Measurements from ENCODE around the gene SLITRK5.

The SLITRK5 gene, protein sequence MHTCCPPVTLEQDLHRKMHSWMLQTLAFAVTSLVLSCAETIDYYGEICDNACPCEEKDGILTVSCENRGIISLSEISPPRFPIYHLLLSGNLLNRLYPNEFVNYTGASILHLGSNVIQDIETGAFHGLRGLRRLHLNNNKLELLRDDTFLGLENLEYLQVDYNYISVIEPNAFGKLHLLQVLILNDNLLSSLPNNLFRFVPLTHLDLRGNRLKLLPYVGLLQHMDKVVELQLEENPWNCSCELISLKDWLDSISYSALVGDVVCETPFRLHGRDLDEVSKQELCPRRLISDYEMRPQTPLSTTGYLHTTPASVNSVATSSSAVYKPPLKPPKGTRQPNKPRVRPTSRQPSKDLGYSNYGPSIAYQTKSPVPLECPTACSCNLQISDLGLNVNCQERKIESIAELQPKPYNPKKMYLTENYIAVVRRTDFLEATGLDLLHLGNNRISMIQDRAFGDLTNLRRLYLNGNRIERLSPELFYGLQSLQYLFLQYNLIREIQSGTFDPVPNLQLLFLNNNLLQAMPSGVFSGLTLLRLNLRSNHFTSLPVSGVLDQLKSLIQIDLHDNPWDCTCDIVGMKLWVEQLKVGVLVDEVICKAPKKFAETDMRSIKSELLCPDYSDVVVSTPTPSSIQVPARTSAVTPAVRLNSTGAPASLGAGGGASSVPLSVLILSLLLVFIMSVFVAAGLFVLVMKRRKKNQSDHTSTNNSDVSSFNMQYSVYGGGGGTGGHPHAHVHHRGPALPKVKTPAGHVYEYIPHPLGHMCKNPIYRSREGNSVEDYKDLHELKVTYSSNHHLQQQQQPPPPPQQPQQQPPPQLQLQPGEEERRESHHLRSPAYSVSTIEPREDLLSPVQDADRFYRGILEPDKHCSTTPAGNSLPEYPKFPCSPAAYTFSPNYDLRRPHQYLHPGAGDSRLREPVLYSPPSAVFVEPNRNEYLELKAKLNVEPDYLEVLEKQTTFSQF
- total RNA-seq = 0 to 3.6 (median 0.79) reads per million in 4 donors

DNA sequence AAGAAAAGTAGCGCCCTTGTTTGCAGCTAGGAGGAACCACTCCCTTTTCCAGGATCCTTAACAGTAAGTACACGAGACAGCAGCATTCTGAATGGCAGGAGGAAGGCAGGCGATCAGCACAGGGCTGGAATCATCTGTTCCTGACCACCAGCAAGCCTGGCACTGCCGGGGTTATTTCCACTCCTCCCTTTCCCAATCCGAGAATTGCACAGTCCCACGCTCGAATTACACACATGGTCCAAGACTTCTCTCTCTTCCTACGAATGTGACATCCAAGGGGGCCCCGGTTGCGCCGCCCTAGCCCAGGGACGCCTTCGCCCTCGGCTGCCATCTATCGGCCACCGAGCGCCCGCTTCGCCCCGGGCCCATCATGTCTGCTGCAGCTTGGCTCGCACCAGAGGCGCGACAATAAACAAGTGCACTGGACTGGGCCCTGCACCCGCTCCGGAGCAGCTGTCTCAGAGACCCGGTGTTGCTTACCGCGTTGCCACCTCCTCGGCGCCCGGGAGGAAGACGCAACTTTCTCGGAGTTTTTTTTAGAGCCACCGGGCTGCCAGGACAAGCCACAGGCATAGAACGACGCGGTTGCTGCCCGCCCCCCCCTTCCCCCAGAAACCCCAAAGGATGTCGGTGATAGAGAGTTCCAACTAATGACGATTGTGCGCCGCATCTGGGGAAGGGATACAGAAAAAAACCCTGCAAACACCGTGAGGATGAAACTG is at the start of gene SLITRK5:
SLITRK5 (plus strand) TSS at position 341 of the 722 bp plus-strand sequence. CDS start 4,018 bp downstream, outside the sequence.
- peak in 2 of 5 donors; percentile 40 to 41 for DNase-seq

DNA sequence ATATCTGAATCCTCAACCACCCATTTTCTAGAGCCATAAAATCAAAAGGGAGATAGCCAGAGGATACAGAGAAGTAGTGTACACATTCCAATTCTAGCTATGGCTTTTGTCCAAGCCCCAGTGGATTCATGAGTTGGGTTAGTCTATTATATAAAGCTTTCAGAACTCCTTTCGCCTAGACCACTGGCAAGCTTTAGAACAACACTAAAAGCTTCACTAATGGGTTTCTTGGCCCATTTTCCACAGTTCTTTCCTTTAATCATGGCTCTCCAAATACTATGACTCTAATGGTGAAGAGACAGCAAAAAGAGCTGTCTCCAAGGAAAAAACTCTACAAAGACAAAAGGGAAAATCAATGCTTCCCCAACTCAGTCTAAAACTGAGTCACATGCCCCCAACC is 48.2 kb upstream of the SLITRK5 start:
- no peak for DNase-seq

DNA sequence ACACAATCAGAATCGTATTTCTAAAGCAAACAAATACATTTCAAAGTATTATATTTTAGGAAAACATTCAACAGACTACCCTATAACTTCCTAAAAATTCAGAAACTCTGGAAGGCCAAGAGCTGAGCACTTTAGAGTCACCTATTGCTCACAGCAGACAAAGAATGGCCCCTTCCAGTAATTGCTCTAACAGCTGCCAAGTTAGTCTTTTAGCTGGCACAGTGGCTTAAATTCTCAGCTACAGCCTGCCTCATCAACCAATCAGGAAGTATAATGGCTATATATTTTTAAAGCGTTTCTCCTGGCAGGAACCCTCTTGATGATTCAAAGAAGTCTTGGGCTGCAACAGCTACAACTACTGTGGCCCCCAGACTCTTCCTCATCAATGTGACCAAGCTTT is 14.9 kb upstream of the SLITRK5 start:
- no peak for DNase-seq

DNA sequence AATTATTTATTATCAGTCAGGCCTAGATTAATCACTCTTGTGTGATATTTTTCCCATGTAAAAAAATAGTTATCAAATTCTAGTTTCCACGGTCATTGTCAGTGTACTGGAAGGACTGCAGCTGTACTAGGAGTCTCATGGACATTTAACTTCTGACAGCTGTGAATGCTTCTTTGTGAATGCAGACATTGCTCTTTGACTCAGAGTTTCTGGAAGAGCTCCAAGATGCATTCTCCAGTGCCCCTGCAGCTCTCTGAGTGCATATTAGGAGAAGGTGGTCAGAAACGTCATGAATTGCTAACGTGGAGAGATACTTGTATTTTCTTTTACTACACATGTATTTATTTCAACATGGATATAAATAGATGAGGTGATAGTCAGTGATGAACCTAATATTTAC is 9.7 kb upstream of the SLITRK5 start:
- no peak for DNase-seq

DNA sequence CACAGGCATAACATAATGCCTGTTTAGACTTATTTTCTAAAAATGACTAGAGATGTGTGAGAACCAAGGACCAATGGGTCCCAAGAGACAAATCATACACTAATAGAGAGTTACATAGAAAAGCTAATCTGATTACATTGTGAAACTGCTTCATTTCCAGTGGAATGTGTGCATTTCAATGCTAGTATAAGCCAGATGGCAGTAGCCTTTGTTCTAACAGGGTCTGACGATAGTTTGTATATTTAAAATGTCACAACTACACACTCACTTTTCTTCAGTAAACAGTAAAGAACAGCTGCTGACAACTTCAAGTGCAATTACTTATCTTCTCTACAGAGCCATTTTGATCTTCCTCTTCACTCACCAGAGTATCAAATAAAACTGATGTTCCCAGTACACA is 4.3 kb upstream of the SLITRK5 start:
- DNase-seq = no peak

DNA sequence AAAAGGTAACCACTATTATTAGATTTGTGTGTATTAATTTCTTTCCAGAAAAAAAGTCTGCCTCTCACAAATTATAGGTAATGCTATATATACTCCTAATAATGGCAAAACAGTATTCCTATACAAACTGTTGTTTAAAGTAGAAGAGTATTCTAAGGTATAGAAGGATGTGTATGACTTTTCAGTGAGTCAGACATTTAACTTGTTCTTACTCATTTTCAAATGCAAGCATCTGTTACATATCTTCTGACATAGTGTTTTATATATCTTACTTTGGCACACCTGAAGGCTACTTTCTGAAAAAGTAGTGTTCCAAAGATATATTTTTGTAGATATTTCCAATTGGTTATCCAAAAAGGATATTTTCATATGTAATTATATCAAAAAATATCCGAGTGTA is 3.5 kb upstream of the SLITRK5 start:
- DNase-seq = no peak

DNA sequence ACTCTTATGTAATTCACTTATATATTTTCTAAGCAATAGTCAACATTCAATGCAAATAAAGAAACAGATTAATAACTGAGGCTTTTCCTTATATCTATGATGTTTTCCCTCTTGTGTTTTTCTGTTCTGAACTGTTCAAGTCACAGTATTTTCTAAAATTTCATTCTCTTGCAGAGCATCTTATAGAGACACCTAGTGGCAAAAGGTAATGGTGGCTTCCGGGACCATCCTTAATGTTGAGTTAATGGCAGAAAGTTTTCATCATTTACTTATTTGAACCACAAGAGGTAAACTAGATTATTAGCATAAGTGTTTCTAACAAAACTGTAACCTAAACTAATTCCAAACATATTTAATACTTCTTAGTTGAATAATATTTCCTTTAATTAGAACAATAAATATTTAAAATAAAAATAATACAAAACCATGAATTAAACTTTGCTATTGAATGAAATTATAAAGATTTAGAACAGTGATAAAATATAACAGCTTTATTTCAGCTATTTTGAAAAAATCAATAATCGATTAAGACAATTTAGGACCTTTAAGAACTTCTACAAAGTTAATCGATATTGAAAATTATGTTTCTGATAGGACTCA is 1.7 kb upstream of the SLITRK5 start:
- no peak for DNase-seq

DNA sequence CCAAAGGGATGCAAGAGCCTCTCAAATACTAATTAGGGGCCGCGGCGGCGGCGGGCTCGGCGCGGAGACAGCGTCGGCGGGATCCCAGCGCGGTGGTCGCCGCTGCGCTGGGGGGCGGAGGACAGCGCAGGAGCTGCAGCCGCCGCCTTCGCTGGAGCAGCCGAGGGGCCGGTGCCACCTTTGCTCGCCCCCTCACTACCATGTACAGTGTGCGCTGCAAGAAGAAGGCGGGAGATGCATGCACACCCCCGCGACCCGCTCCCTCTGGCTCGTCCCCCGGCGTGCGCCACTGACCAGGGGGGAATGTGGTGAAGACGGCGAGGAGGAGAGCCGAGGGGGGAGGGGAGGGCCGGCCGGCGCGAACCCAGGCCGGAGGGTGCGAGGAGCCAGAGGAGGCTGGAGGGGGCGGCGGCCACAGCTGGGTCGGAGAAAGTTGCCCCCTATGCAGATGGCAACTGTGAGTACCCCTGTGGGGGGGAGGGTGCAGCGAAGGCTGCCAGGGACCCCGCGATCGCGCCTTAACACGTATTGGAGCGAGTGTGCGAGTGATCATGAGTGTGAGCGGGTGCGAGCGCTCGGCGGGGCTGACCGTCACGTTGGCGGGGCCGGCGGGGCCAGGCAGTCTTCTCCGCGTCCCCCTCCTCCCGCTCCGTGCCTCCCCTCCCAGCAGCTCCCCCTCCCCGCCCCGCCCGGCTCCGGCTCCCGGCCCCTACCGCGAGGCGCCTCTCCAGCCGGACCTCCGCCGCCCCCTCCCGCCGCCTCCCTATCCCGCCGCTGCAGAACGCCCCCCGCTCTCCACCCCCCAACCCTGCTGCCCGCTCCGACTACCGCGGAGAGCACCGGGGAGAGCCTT is 808 bp downstream of the SLITRK5 start:
- no peak for DNase-seq

DNA sequence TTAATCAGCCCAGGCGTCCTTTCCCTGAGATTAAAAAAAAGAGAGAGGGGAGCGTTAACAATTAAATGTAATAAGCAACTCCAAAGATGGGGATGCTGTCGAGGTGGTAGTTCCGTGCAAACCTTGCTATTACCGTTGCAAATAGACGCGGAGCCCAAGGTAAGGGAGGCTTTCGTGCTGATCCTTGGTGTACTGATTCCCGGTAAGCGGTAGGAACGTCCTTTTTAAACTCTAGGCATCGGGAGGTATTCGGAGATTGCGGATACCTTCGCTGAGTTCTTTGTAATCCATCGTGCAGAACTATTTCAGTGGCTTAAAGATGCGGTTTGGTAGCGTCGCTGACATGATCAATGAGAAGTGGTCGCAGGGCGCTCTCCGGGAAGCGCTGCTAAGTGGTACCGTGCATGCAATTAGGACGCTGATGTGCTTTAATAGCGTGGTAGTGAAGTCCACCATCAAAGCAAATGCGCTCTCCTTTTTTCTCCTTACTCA is 3.1 kb downstream of the SLITRK5 start:
- no peak for DNase-seq

DNA sequence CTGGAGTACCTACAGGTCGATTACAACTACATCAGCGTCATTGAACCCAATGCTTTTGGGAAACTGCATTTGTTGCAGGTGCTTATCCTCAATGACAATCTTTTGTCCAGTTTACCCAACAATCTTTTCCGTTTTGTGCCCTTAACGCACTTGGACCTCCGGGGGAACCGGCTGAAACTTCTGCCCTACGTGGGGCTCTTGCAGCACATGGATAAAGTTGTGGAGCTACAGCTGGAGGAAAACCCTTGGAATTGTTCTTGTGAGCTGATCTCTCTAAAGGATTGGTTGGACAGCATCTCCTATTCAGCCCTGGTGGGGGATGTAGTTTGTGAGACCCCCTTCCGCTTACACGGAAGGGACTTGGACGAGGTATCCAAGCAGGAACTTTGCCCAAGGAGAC is 4.7 kb downstream of the SLITRK5 start:
- no peak for DNase-seq

DNA sequence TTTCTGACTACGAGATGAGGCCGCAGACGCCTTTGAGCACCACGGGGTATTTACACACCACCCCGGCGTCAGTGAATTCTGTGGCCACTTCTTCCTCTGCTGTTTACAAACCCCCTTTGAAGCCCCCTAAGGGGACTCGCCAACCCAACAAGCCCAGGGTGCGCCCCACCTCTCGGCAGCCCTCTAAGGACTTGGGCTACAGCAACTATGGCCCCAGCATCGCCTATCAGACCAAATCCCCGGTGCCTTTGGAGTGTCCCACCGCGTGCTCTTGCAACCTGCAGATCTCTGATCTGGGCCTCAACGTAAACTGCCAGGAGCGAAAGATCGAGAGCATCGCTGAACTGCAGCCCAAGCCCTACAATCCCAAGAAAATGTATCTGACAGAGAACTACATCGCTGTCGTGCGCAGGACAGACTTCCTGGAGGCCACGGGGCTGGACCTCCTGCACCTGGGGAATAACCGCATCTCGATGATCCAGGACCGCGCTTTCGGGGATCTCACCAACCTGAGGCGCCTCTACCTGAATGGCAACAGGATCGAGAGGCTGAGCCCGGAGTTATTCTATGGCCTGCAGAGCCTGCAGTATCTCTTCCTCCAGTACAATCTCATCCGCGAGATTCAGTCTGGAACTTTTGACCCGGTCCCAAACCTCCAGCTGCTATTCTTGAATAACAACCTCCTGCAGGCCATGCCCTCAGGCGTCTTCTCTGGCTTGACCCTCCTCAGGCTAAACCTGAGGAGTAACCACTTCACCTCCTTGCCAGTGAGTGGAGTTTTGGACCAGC is 5.3 kb downstream of the SLITRK5 start:
- DNase-seq = no peak

DNA sequence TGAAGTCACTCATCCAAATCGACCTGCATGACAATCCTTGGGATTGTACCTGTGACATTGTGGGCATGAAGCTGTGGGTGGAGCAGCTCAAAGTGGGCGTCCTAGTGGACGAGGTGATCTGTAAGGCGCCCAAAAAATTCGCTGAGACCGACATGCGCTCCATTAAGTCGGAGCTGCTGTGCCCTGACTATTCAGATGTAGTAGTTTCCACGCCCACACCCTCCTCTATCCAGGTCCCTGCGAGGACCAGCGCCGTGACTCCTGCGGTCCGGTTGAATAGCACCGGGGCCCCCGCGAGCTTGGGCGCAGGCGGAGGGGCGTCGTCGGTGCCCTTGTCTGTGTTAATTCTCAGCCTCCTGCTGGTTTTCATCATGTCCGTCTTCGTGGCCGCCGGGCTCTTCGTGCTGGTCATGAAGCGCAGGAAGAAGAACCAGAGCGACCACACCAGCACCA is 5.9 kb downstream of the SLITRK5 start:
- DNase-seq = no peak

DNA sequence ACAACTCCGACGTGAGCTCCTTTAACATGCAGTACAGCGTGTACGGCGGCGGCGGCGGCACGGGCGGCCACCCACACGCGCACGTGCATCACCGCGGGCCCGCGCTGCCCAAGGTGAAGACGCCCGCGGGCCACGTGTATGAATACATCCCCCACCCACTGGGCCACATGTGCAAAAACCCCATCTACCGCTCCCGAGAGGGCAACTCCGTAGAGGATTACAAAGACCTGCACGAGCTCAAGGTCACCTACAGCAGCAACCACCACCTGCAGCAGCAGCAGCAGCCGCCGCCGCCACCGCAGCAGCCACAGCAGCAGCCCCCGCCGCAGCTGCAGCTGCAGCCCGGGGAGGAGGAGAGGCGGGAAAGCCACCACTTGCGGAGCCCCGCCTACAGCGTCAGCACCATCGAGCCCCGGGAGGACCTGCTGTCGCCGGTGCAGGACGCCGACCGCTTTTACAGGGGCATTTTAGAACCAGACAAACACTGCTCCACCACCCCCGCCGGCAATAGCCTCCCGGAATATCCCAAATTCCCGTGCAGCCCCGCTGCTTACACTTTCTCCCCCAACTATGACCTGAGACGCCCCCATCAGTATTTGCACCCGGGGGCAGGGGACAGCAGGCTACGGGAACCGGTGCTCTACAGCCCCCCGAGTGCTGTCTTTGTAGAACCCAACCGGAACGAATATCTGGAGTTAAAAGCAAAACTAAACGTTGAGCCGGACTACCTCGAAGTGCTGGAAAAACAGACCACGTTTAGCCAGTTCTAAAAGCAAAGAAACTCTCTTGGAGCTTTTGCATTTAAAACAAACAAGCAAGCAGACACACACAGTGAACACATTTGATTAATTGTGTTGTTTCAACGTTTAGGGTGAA is 6.6 kb downstream of the SLITRK5 start:
- peak in 1 of 5 donors; percentile 9 for DNase-seq

DNA sequence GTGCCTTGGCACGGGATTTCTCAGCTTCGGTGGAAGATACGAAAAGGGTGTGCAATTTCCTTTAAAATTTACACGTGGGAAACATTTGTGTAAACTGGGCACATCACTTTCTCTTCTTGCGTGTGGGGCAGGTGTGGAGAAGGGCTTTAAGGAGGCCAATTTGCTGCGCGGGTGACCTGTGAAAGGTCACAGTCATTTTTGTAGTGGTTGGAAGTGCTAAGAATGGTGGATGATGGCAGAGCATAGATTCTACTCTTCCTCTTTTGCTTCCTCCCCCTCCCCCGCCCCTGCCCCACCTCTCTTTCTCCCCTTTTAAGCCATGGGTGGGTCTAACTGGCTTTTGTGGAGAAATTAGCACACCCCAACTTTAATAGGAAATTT is 7.2 kb downstream of the SLITRK5 start:
- no peak for DNase-seq

DNA sequence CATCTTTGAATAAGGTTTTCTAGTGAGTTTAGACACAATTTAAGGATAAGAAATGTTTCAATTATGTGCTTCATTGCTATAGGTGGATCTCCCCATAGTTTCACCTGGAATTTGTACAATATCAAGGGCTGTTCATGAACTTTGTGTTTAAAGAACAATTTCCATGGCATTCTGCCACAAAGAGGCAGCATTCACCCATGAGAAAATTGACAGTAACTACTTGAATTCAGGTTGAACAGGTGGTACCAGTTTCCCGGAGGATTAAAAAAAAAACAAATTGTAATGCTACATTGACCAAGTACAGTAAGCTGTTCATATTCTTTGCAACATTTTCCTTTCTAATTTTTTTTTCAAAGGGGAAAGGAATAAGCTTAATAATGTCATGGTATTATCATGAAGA is 9.1 kb downstream of the SLITRK5 start:
- no peak for DNase-seq

DNA sequence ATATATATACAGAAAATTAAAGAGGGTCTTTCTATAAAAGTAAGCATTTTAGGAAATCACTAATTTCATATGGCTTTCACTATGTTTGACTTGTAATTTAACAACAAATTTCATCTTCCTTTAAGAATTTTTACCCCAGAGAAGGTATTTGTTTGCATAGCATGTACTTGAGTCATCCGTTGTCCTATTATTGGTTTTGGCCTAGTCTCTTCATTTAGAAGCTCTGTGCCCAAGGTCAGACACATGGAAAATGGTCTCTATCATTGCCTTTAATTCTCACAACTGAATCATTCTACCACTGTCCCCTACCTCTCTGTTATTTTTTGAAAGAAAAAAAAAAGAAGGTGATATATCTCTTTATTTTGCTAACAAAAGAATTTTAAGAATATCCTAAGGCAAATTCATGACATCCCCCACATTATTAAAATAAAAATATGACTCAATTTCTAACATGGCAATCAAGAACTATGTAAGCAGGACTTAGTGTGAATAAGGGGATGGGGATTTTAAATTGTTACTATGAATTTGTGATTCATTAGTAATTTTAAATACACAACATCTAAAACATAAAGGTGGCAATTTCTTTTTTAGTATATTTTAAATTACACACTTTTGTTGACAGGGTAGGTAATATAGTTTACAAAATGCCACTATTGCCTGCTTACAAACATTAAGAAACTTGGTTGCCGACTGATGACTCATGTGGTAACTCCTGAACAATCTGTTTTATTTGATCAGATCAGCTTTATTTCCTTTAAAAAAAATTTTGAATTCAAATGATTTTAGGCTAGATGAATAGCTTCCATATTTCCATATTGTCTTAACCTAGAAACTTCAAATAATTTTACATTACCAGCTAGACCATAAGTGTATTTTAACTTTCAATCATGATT is 13.9 kb downstream of the SLITRK5 start:
- DNase-seq = no peak

DNA sequence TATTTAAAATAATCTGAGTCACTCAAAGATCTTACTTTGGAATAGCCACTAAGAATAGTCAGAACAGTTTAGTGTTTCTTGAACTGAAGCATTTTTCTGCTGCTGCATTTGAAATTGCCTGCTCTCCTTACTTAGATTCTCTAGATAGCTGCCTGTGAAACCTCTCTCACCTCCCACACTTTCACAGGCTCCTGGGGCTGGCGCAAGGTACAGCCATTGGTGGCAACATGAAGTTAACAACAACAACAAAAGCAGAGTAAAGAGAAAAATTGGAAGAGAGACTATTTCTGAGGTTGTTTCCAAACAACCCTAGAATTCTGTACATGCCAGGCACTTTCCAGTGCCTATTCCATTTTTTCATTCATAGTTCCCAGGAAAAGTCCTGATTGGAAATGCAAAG is 25.3 kb downstream of the SLITRK5 start:
- DNase-seq = no peak

DNA sequence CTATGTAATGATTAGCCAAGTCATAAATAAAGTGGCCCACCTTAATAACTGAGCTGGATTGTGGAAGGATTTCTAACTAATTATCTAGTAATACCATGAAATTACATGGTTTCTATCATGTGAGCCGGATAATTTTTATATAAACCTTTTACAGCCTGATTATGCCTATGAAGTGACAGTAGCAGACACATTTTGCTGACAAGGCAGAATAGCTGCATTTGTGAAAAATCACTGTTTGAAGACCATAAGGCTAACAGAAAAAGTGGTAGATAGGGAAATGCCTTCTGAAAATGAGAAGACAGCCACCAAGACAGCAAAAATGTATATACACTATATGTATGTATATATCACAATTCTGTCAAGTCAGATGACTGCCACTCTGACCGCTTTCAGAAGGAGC is 27.1 kb downstream of the SLITRK5 start:
- no peak for DNase-seq

All from T-helper 1 cell (primary cell).